ENCODE data around the gene CLEC4F.

CLEC4F gene

DNA sequence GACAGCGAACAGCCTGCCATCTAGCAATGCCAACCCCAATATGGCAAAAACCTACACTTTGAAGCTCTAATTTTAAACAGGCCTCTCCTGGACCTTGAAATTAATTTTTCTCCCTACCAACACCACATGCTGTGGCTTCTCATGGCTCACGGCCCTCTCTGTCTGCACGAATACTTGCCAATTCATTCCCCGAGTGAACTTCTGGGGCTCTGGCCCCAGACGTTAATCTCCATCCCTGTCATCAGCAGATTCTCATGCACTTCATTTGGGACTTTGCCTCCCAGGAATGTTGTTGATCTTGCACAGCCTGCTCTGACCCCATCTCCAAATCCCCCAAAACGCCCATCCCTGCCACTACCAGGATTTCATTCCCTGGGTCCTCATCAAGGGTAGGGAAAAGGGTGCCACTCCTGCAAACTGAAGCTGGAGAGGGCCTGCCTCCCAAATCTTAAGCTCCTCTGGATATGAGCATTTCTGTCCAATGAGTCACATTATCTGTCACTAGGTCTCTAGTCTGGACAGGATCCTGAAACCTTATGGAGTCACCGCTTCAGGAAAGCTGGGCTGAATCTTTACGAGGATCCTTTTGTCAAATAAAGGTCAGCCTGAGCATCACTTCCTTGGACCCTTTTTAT, 40.4 kb downstream of the CLEC4F start:
- no peak for TF ChIP-seq CTCF (IDR thresholded peaks at IDR 0.05)

- TF ChIP-seq CTCF (IDR thresholded peaks at IDR 0.05), result no peak
Measured at GRCh38 chr2:70779491-70779890, 40.9 kb downstream of the CLEC4F start.

GRCh38 chr2:70778676-70779075, 41.7 kb downstream of the CLEC4F start:
- no peak for TF ChIP-seq CTCF (IDR thresholded peaks at IDR 0.05)

- TF ChIP-seq CTCF (IDR thresholded peaks at IDR 0.05), result no peak
Measured at GRCh38 chr2:70777450-70777849, 42.9 kb downstream of the CLEC4F start.

GRCh38 chr2:70776266-70776665, 44.1 kb downstream of the CLEC4F start:
- no peak for TF ChIP-seq CTCF (IDR thresholded peaks at IDR 0.05)

GRCh38 chr2:70775141-70775540, 45.3 kb downstream of the CLEC4F start:
- TF ChIP-seq CTCF (IDR thresholded peaks at IDR 0.05), result no peak

DNA sequence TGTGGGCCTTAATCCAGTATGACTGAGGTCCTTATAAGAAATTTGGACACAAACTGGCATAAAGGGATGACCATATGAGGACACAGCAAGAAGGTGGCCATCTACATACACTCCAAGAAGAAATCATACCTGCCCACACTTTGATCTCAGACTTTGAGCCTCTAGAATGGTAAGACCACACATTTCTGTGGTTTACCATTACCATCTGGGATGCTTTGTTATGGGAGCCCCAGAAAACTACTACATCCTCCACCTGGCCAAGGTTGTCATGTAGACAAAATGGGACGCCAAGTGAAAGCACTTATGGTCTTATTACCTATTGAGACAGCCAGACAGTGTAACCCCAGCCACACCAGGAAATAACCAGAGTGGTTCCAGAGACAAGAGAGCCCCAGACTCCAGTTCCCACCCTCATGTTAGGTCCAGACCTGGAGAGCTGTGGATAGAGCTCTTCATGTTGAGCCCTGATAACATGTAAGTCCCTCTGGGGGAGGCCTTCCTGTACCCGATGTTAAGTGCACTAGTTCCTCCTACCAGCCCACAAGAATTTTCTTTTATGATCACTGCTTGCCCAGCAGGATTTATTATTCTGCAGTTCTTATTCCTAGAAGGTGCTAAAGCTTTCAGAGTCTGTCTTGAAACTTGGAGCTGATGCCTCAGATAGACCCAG, 47.8 kb downstream of the CLEC4F start:
- TF ChIP-seq CTCF (IDR thresholded peaks at IDR 0.05), result no peak

All from LNCAP (cell line).